Ovary (tissue), 3 donors: ENCODE measurements around the gene SRCAP.

Source experiments
- CTCF ChIP-seq, 3 donors: fragments of 450-650 bp in 2 of 3; fragments of 200-600 bp in 1 of 3; IDR thresholded peaks; one replicate each; pipeline versions ENCODE4 v1.5.1 to v1.8.0; 2016 to 2022; ENCODE audit warnings: antibody characterized with exemption in 3 of 3, mild to moderate bottlenecking in 1 of 3
- EP300 ChIP-seq: sonication (generic); formaldehyde crosslinking; IDR thresholded peaks from one replicate; pipeline ENCODE4 v1.6.1; 2017; ENCODE audit warnings: antibody characterized with exemption
- POLR2A ChIP-seq: fragments of 450-650 bp; IDR thresholded peaks from one replicate; pipeline ENCODE4 v1.6.1; 2017; ENCODE audit warnings: antibody characterized with exemption, mild to moderate bottlenecking, moderate library complexity
- donor health status: DM: no; HTN: no; CAD: no.

- TF ChIP-seq CTCF (IDR thresholded peaks at IDR 0.05) (no peak), POLR2A (peak; percentile 70), EP300 (no peak)
Observed at GRCh38 chr16:30698816-30699614, at the start of gene SRCAP.
